ENCODE results near the gene SSH2. TPM values are rescaled to one million over a fixed set of nuclear protein-coding genes. Genes with fewer than 3 reads are reported as not detected.

Gene SSH2
- total RNA-seq, 2 donors from 2014 or later = 28.1 to 28.2 TPM

GRCh38 chr17:29617125-29617480 is 312.9 kb downstream of the SSH2 start:
- peaks cover 4% of the 10 kb centered on the region for H3K27me3 ChIP-seq
- H3K27ac ChIP-seq = no peak overlapping the region
- intact Hi-C loops (cut with DNase I) = loop anchor here (5.0 kb wide), 1 partner anchor 35 kb away; no protein-coding TSS in a partner anchor

GRCh38 chr17:29616300-29617048 is 313.6 kb downstream of the SSH2 start:
- DNase-seq = no peak
- Histone ChIP-seq H3K36me3 (no peaks in the 10 kb centered on the region), H3K9me3 (no peaks in the 10 kb centered on the region), H3K27ac (no peak overlapping the region), H3K4me1 (peaks cover 20% of the 10 kb centered on the region), H3K27me3 (peaks cover 4% of the 10 kb centered on the region), H3K4me3 (peak overlapping the region; percentile 33), H3K9ac (ENCODE audit: low read depth in 2 of 2, low read length in 2 of 2) (peak overlapping the region in 1 of 2 donors; percentile 27)
- intact Hi-C loops (cut with DNase I) = loop anchor here (5.0 kb wide), 1 partner anchor 34 kb away; no protein-coding TSS in a partner anchor
- TF ChIP-seq CTCF (IDR thresholded peaks at IDR 0.05) = no peak

More at GRCh38 chr17:29617125-29617480, 312.9 kb downstream of the SSH2 start:
- H3K4me1 ChIP-seq = peaks cover 22% of the 10 kb centered on the region
- peak; percentile 49 for TF ChIP-seq CTCF (IDR thresholded peaks at IDR 0.05)
- peak; percentile 92 for DNase-seq
- peak overlapping the region; percentile 27 to 62 for H3K9ac ChIP-seq (ENCODE audit: low read depth in 2 of 2, low read length in 2 of 2)
- peak overlapping the region; percentile 33 for H3K4me3 ChIP-seq
- no peaks in the 10 kb centered on the region for H3K36me3 ChIP-seq
- no peaks in the 10 kb centered on the region for H3K9me3 ChIP-seq

- DNase-seq = peak; percentile 88
- H3K27ac ChIP-seq = no peak overlapping the region
- H3K4me1 ChIP-seq = peaks cover 20% of the 10 kb centered on the region
- no peaks in the 10 kb centered on the region for H3K9me3 ChIP-seq
- H3K4me3 ChIP-seq = peak overlapping the region; percentile 28
- H3K9ac ChIP-seq (ENCODE audit: low read depth in 2 of 2, low read length in 2 of 2) = peak overlapping the region; percentile 19 to 56
- no peak for TF ChIP-seq CTCF (IDR thresholded peaks at IDR 0.05)
- intact Hi-C loops (cut with DNase I) = loop anchor here (5.0 kb wide), 1 partner anchor 33 kb away; no protein-coding TSS in a partner anchor
- H3K27me3 ChIP-seq = peaks cover 4% of the 10 kb centered on the region
- H3K36me3 ChIP-seq = no peaks in the 10 kb centered on the region
These were observed 314.3 kb downstream of the SSH2 start for GRCh38 chr17:29615492-29616299.

- Histone ChIP-seq H3K27me3 (peaks cover 4% of the 10 kb centered on the region), H3K9me3 (no peaks in the 10 kb centered on the region)
- no peak for TF ChIP-seq CTCF (IDR thresholded peaks at IDR 0.05)
These were observed 315.0 kb downstream of the SSH2 start for GRCh38 chr17:29615048-29615385.

GRCh38 chr17:29614349-29615047 is 315.5 kb downstream of the SSH2 start:
- H3K36me3 ChIP-seq = no peaks in the 10 kb centered on the region
- no peak overlapping the region for H3K4me3 ChIP-seq
- TF ChIP-seq CTCF (IDR thresholded peaks at IDR 0.05) = no peak
- peaks cover 20% of the 10 kb centered on the region for H3K4me1 ChIP-seq
- H3K9ac ChIP-seq (ENCODE audit: low read depth in 2 of 2, low read length in 2 of 2) = no peak overlapping the region
- no peak for DNase-seq
- no peak overlapping the region for H3K27ac ChIP-seq
- H3K9me3 ChIP-seq = no peaks in the 10 kb centered on the region
- peaks cover 4% of the 10 kb centered on the region for H3K27me3 ChIP-seq
- intact Hi-C loops (cut with DNase I) = loop anchor here (5.0 kb wide), 1 partner anchor 32 kb away; no protein-coding TSS in a partner anchor

More at GRCh38 chr17:29615048-29615385, 315.0 kb downstream of the SSH2 start:
- H3K4me3 ChIP-seq = peak overlapping the region; percentile 28
- no peak overlapping the region for H3K27ac ChIP-seq
- no peaks in the 10 kb centered on the region for H3K36me3 ChIP-seq
- H3K4me1 ChIP-seq = peaks cover 20% of the 10 kb centered on the region
- peak; percentile 56 for DNase-seq
- intact Hi-C loops (cut with DNase I) = loop anchor here (5.0 kb wide), 1 partner anchor 33 kb away; no protein-coding TSS in a partner anchor
- no peak overlapping the region for H3K9ac ChIP-seq (ENCODE audit: low read depth in 2 of 2, low read length in 2 of 2)
